Measurements from ENCODE around the gene RNU6-1.

RNU6-1 gene

DNA sequence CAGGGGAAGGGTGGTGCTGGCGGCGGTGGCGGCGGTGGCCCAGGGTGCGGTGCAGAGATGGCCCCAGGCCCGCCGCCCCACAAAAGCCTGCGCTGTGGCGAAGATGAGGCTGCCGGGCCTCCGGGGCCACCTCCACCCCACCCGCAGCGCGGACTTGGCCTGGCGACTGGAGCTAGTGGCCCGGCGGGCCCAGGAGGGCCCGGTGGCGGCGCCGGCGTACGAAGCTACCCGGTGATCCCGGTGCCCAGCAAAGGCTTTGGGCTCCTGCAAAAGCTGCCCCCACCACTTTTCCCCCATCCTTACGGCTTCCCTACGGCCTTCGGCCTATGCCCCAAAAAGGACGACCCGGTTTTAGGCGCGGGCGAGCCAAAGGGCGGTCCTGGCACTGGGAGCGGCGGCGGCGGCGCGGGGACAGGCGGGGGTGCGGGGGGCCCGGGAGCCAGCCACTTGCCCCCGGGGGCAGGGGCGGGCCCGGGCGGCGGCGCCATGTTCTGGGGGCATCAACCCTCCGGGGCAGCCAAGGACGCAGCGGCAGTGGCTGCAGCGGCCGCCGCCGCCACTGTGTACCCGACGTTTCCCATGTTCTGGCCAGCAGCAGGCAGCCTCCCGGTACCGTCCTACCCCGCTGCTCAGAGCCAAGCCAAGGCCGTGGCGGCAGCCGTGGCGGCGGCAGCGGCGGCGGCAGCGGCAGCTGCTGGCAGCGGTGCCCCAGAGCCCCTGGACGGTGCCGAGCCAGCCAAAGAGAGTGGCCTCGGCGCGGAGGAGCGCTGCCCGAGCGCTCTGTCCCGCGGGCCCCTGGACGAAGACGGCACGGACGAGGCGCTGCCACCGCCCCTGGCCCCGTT is 12.9 kb downstream of the RNU6-1 start (continued):
- TF ChIP-seq ZNF580 (tag by site-specific recombination; IDR thresholded peaks at IDR 0.05): no peak
- TF ChIP-seq, protein P1, sequence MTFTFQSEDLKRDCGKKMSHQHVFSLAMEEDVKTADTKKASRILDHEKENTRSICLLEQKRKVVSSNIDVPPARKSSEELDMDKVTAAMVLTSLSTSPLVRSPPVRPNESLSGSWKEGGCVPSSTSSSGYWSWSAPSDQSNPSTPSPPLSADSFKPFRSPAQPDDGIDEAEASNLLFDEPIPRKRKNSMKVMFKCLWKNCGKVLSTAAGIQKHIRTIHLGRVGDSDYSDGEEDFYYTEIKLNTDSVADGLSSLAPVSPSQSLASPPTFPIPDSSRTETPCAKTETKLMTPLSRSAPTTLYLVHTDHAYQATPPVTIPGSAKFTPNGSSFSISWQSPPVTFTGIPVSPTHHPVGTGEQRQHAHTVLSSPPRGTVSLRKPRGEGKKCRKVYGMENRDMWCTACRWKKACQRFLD (tag by site-specific recombination; IDR thresholded peaks at IDR 0.05): no peak
- no peak for TF ChIP-seq ZFP3 (tag by site-specific recombination; IDR thresholded peaks at IDR 0.05; ENCODE audit: low read depth)
- no peak for TF ChIP-seq ZNF274 (IDR thresholded peaks at IDR 0.05; ENCODE audit: low read length)
- no peak for TF ChIP-seq ZNF274 (tag by site-specific recombination; IDR thresholded peaks at IDR 0.05; ENCODE audit: borderline replicate concordance)
- no peak for TF ChIP-seq ZNF664 (tag by site-specific recombination; IDR thresholded peaks at IDR 0.05)
- no peak for TF ChIP-seq REST (tag by site-specific recombination; IDR thresholded peaks at IDR 0.05)
- TF ChIP-seq YY1 (tag by site-specific recombination; IDR thresholded peaks at IDR 0.05): no peak

GRCh38 chr15:67825881-67826716 is 13.7 kb downstream of the RNU6-1 start:
- CTCF ChIA-PET: interaction anchor here (0.6 to 0.7 kb wide), 2 partner anchors 11 to 178 kb away, joined by 3 to 4 read pairs; no protein-coding TSS in a partner anchor
- H3K4me3 ChIP-seq (ENCODE audit: low read depth, low read length): no peak overlapping the region

GRCh38 chr15:67824976-67825880 is 14.6 kb downstream of the RNU6-1 start, which contains the start of gene SKOR1:
Gene SKOR1 (plus strand): TSS chr15:67825509. CDS start chr15:67825603, 94 bp downstream.
- H3K4me3 ChIP-seq (ENCODE audit: low read depth, low read length): peak within 1 kb of the TSS; percentile 22

More at GRCh38 chr15:67825881-67826716, 13.7 kb downstream of the RNU6-1 start:
- POLR2A ChIA-PET: no interaction called here
- Histone ChIP-seq H3K9me3 (ENCODE audit: control insufficient read depth, insufficient read depth, low read depth, low read length) (no peaks in the 10 kb centered on the region), H3K36me3 (ENCODE audit: control insufficient read depth in 2 of 2, insufficient read depth in 1 of 2, low read length in 2 of 2) (no peaks in the 10 kb centered on the region), H3K27ac (ENCODE audit: extremely low read depth, low read depth, low read length) (no peak overlapping the region), H3K4me1 (ENCODE audit: control insufficient read depth, insufficient read depth, low read length) (peaks cover 7% of the 10 kb centered on the region)
- TF ChIP-seq ZNF558 (tag by site-specific recombination; IDR thresholded peaks at IDR 0.05) (no peak), YY1 (tag by site-specific recombination; IDR thresholded peaks at IDR 0.05) (no peak), ZNF274 (IDR thresholded peaks at IDR 0.05; ENCODE audit: low read length) (no peak), ZNF274 (tag by site-specific recombination; IDR thresholded peaks at IDR 0.05; ENCODE audit: borderline replicate concordance) (no peak), ZNF132 (tag by site-specific recombination; IDR thresholded peaks at IDR 0.05; ENCODE audit: borderline replicate concordance) (no peak), ZNF529 (tag by site-specific recombination; IDR thresholded peaks at IDR 0.05; ENCODE audit: insufficient replicate concordance) (no peak), ZNF76 (tag by site-specific recombination; IDR thresholded peaks at IDR 0.05; ENCODE audit: borderline replicate concordance, low read depth) (no peak), ZNF670 (tag by site-specific recombination; IDR thresholded peaks at IDR 0.05; ENCODE audit: low read depth) (no peak), ZNF248 (tag by site-specific recombination; IDR thresholded peaks at IDR 0.05) (no peak), ZNF600 (tag by site-specific recombination; IDR thresholded peaks at IDR 0.05) (no peak), ZNF155 (tag by site-specific recombination; IDR thresholded peaks at IDR 0.05) (no peak)

More at GRCh38 chr15:67824976-67825880, 14.6 kb downstream of the RNU6-1 start, which contains the start of gene SKOR1:
- no peaks in the 10 kb centered on the region for H3K36me3 ChIP-seq (ENCODE audit: control insufficient read depth in 2 of 2, insufficient read depth in 1 of 2, low read length in 2 of 2)
- ChIA-PET POLR2A (interaction anchor here (1.3 to 1.5 kb wide), 3 partner anchors 15 to 304 kb away, joined by 3 to 4 read pairs (median 4); partner anchors contain the start of gene MAP2K5), CTCF (interaction anchor here (1.0 to 1.3 kb wide), 4 partner anchors 10 to 879 kb away, joined by 3 to 5 read pairs (median 4); no protein-coding TSS in a partner anchor)
- H3K4me1 ChIP-seq (ENCODE audit: control insufficient read depth, insufficient read depth, low read length): peaks cover 7% of the 10 kb centered on the region
- H3K27ac ChIP-seq (ENCODE audit: extremely low read depth, low read depth, low read length): no peak within 1 kb of the TSS
- no peak for TF ChIP-seq ZNF146 (tag by site-specific recombination; IDR thresholded peaks at IDR 0.05)
- TF ChIP-seq, protein P2, sequence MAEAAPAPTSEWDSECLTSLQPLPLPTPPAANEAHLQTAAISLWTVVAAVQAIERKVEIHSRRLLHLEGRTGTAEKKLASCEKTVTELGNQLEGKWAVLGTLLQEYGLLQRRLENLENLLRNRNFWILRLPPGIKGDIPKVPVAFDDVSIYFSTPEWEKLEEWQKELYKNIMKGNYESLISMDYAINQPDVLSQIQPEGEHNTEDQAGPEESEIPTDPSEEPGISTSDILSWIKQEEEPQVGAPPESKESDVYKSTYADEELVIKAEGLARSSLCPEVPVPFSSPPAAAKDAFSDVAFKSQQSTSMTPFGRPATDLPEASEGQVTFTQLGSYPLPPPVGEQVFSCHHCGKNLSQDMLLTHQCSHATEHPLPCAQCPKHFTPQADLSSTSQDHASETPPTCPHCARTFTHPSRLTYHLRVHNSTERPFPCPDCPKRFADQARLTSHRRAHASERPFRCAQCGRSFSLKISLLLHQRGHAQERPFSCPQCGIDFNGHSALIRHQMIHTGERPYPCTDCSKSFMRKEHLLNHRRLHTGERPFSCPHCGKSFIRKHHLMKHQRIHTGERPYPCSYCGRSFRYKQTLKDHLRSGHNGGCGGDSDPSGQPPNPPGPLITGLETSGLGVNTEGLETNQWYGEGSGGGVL (tag by site-specific recombination; IDR thresholded peaks at IDR 0.05): peak; percentile 41; the same call in 1 of the 2 replicates
- no peak for TF ChIP-seq ZNF248 (tag by site-specific recombination; IDR thresholded peaks at IDR 0.05)
- peak; percentile 88 for TF ChIP-seq REST (tag by site-specific recombination; IDR thresholded peaks at IDR 0.05)
- H3K9me3 ChIP-seq (ENCODE audit: control insufficient read depth, insufficient read depth, low read depth, low read length): no peaks in the 10 kb centered on the region

Measured in HEK293 (cell line).